GM21717 (cell line): Measurements from ENCODE around the gene TRIM69.

Experiments used
- ATAC-seq: cut with Tn5 transposase; IDR thresholded peaks from one replicate; pipeline ENCODE4 v1.9.1; 2021; ENCODE audit warnings: mild to moderate bottlenecking, moderate library complexity; ENCODE audit not compliant: unreplicated experiment

TRIM69 gene

GRCh38 chr15:44798826-44799225 is 62.5 kb downstream of the TRIM69 start:
- ATAC-seq, result no peak

- no peak for ATAC-seq
Observed at GRCh38 chr15:44801364-44801763, 65.0 kb downstream of the TRIM69 start.

GRCh38 chr15:44801797-44802196 is 65.5 kb downstream of the TRIM69 start:
- no peak for ATAC-seq

- ATAC-seq, result no peak
Observed at GRCh38 chr15:44802336-44802735, 66.0 kb downstream of the TRIM69 start.

GRCh38 chr15:44804298-44805046 is 68.1 kb downstream of the TRIM69 start:
- ATAC-seq, result no peak

GRCh38 chr15:44808557-44808956 is 72.2 kb downstream of the TRIM69 start:
- ATAC-seq, result no peak

- ATAC-seq, result no peak
Observed at GRCh38 chr15:44810237-44810636, 73.9 kb downstream of the TRIM69 start.

GRCh38 chr15:44811337-44811736 is 75.0 kb downstream of the TRIM69 start:
- ATAC-seq, result no peak

GRCh38 chr15:44812029-44812517 is 75.7 kb downstream of the TRIM69 start:
- ATAC-seq, result no peak

GRCh38 chr15:44813231-44813630 is 76.9 kb downstream of the TRIM69 start:
- ATAC-seq, result no peak
